ENCODE data around the gene SLC22A23.

SLC22A23 gene, protein sequence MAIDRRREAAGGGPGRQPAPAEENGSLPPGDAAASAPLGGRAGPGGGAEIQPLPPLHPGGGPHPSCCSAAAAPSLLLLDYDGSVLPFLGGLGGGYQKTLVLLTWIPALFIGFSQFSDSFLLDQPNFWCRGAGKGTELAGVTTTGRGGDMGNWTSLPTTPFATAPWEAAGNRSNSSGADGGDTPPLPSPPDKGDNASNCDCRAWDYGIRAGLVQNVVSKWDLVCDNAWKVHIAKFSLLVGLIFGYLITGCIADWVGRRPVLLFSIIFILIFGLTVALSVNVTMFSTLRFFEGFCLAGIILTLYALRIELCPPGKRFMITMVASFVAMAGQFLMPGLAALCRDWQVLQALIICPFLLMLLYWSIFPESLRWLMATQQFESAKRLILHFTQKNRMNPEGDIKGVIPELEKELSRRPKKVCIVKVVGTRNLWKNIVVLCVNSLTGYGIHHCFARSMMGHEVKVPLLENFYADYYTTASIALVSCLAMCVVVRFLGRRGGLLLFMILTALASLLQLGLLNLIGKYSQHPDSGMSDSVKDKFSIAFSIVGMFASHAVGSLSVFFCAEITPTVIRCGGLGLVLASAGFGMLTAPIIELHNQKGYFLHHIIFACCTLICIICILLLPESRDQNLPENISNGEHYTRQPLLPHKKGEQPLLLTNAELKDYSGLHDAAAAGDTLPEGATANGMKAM

DNA sequence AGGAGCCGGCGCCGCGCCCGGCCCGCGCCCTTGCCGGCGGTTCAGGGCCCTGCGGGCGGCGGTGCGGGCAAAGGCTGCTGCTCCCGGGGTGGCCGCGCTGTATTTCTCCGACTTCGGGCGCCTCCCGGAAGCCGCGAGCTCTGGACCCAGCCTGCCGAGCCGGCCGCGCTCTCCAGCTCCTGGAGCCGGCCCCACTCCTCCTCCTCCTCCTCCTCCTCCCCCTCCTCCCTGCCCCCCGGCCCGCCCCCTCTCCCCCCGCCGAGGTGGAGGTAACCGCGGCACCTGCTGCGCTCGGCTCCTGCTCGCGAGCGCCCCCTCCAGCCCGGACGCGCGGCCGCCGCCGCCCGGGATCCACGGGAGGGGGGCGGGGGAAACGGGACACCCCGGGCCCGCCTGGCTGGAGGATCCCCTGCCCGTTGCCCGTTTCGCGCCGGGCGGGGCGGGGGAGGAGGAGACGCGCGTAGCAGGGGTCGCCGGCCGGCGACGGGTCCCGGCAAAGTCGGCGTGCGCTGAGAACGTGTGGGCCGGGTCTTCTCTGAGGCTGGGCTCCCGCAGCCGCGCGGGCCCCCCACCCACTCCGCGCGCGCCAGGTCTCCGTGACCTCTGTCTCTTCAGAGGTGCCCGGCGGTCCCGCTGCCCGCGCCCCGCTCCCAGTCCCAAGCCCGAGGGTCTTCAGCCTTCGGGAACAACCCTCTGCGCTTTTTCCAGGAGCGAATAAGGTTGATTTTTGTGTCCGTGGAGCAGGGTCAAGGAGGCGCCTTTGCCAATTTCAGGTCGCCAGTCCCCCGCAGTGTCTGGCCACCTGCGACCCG lies at the start of gene SLC22A23:
Gene SLC22A23 (minus strand): TSS at position 153 of the 812 bp plus-strand sequence. CDS start 491 bp downstream, outside the sequence.
- DNase-seq (ENCODE audit: low read depth), result peak; percentile 54

DNA sequence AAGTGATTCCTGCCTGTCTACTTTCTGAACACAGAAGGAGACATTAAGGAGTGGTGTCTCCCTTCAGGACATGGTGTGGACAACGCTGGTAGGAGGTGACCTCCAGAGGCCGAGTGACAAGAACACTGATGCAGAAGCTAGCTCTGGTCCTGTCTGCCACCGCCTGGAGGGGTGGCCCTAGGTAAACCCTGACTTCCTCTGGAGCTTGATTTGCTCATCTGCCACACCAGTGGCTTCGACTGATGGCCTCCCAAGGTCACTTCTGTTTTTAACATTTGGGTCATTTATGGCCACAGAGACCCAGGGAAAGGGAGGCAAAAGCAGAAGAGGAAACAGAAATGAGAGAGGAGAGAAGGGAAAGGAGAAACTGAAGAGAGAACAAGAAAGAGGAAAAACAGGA lies 49.4 kb upstream of the SLC22A23 start:
- DNase-seq (ENCODE audit: low read depth), result no peak

DNA sequence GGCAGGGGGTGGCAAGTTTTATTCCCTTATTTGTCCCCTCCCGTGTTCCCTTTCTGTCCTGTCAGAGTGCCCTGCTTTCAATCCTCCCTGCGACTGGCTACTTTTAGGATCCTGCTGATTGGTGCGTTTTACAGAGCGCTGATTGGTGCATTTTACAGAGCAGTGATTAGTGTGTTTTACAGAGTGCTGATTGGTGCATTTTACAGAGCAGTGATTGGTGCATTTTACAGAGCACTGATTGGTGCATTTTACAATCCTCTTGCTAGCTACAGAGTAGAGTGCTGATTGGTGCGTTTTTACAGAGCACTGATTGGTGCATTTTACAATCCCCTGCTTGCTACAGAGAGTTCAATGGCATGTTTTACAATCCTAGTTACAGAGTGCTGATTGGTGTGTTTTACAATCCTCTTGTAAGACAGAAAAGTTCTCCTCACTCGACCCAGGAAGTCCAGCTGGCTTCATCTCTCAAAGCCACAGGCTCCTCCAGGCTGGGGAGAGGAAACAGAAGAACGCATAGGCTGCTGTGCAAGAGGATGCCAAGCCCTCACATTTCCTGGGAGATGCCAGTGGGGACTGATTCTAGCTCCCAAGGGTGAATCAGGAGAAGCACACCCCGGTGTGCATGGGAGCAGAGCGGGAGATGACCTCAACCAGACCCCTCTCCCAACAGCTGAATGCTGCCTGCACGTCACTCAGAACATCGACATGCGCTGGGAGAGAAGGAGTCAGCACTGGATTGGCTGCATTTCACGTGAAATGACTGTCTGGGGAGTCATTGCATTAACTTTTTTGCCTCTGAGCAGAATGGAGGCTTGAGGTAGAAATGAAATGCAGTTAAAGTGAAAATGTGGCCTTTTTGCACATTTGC lies 48.3 kb upstream of the SLC22A23 start:
- DNase-seq (ENCODE audit: low read depth), result no peak

DNA sequence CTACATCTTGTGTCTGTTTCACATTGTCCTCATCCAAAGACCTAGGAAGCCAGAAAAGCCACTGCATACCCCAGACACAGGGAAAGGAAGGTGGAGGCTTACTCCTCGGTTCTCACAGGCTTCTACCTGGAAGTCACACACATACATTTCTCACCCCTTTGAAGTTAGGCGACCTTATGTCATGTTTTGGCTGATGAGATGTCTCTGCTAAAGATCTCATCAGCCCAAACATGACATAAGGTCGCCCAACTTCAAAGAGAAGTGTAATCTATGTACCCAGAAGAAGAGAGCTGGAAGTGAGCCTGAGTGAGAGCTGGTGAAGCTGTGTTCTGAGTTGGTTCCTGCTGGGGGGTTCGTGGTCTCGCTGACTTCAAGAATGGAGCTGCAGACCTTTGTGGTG lies 47.5 kb upstream of the SLC22A23 start:
- no peak for DNase-seq (ENCODE audit: low read depth)

DNA sequence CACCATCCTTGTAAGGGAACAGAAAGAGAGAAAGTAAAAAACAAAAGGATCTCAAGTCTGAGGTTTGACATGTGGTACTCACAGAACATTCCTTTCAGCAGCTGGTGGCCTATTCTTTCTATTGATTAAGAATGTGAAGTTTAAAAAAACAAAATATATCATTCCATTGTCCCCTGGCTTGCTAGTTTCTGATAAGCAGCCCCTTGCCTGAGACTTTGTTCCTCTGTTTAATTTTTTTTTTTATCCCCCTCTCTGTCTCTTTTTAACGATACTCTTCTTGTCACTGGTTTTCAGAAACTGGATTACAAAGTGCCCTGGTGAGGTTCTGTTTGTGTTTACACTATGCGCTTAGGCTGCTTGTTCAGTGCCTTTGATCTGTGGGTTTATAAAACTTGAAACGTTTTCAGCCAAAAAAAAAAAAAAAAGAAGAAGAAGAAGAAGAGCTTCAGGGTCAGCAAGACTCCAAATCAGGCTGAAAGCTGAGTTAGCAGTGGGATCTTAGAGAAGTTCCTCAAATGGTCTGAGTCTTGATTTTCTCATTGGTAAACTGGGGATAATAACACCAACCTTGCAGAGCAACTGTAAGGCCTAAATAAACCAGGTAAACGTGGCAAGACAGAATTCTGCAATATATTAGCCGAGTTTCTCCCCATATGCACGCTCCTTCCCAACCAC lies 45.1 kb upstream of the SLC22A23 start:
- no peak for DNase-seq (ENCODE audit: low read depth)

DNA sequence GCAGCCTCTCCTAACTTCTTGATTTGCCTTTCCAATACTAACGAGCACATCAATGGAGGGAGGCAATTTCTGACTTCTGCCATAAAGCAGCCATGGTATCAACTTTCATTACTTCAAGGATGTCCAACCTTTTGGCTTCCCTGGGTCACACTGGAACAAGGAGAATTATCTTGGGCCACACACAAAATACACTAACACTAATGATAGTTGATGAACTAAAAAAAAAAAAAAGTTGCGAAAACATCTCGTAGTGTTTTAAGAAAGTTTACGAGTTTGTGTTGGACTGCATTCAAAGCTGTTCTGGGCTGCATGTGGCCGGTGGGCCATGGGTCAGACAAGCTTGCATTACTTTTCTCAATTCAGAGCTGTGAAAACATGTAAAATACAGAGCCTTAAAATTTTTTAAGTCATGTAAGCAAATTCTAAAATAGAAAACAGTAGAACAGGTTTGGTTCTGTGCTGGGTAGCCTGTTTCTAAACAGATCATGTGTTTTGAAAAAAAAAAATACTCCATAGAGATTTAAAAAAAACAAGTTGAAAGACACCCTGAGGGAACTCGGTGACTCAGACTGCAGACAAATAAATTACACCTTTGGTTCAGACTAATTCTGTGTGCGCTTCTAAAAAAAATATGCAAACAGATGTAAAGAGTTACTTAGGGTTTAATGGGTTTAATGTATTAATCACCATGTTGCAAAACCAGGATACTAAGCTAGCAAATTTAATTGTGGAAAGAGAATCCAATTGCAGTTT lies 43.6 kb upstream of the SLC22A23 start:
- DNase-seq (ENCODE audit: low read depth), result no peak

DNA sequence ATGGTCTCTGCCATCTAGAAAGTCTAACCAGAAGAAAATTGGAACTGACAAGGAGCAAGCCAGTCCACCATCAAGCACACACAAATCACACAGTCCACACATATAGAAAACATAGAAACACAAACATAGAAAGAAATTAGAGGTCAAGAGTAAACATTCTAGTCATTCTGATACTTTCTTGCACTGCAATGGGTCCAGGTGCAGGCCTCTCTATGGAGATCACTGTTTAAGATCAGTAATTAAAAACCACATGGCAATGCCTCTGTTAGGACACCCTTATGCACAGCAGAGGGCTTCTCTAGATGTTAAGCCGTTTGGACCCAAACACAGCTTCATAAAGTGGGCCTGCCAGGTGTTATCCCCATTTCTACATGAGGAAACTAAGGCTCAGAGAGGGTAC lies 42.8 kb upstream of the SLC22A23 start:
- DNase-seq (ENCODE audit: low read depth), result no peak

DNA sequence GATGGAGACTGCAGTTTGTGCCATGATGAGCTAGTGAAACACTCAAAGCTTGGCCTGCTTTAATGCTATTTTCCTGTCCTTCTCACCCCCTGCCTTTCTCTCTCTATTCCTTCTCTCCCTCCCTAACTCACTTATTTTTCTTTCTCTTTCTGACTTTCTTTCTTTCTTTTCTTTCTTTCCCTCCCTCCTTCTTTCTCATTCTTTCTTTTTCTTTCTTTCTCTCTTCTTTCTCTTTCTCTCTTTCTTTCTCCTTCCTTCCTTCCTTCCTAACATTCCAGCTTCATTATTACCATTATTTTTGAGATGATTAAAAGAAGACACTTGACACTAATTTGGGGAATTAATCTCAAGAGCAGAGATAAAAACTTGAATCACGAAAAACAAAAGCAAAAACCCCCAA lies 39.5 kb upstream of the SLC22A23 start:
- DNase-seq (ENCODE audit: low read depth), result no peak

DNA sequence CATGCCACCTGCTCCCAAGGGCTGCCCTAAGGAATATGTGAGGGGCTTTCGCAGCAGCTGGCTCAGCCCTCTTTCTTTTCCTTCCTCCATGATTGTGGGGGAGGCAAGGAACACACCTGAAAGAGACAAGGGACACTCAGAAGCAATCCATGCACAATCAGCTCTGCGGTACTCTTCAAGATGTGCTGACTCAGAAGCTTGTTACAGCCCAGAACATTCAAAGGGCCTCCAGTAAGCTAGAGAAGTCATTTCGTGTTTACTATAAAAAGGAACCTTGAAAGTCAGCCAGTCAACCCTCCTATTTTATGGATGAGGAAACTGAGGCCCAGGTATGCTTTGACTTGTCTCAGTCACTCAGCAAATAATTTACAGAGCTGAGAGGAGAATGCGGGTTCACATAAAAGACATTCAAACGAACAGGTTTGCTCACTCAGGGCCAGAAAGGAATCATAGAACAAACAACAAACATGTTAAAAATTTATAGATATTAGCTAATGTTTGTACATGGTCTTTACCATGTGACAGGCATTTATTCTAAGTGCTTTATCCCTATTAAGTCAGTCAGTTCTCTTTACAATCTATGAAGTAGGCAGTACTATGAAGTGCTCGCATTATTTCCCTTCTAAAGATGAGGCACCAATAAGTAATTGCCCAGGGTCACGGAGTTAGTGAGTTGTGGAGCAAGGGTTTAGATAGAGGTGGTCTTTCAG lies 37.7 kb upstream of the SLC22A23 start:
- DNase-seq (ENCODE audit: low read depth), result no peak

DNA sequence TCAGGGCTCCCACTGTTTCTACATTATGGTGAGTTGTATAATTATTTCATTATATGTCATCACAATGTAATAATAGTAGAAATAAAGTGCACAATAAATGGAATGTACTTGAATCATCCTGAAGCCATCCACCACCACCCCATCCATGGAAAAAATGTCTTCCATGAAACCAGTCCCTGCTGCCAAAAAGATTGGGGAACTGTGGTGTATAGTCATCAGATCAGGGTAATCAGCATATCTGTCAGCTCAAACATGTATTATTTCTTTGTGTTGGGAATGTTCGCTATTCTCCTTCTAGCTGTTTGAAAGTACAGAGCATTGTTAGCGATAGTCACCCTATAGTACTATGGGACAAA lies 33.8 kb upstream of the SLC22A23 start:
- DNase-seq (ENCODE audit: low read depth), result no peak

DNA sequence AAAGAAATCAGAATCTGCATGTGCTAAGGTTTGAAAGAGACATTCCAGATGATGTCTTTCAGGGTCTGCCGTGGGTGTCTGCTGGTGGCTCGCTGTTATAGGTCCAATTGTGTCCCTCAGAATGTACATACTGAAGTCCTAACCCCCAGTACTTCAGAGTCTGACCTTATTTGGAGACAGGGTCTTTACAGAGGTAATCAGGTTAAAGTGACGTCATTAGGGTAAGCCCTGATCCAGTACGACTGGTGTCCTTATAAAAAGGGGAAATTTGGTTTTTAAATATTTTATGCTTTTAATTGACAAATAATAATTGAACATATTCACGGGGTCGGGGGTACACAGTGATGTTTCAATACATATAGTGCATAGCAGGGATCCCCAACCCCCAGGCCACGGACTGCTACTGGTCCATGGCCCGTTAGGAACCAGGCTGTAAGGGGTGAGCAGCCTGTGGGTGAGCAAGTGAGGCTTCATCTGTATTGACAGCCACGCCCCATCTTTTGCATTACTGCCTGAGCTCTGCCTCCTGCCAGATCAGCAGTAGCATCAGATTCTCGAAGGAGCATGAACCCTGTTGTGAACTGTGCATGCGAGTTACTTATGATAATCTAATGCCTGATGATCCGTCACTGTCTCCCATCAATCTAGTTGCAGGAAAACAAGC lies 33.2 kb upstream of the SLC22A23 start:
- DNase-seq (ENCODE audit: low read depth), result no peak

DNA sequence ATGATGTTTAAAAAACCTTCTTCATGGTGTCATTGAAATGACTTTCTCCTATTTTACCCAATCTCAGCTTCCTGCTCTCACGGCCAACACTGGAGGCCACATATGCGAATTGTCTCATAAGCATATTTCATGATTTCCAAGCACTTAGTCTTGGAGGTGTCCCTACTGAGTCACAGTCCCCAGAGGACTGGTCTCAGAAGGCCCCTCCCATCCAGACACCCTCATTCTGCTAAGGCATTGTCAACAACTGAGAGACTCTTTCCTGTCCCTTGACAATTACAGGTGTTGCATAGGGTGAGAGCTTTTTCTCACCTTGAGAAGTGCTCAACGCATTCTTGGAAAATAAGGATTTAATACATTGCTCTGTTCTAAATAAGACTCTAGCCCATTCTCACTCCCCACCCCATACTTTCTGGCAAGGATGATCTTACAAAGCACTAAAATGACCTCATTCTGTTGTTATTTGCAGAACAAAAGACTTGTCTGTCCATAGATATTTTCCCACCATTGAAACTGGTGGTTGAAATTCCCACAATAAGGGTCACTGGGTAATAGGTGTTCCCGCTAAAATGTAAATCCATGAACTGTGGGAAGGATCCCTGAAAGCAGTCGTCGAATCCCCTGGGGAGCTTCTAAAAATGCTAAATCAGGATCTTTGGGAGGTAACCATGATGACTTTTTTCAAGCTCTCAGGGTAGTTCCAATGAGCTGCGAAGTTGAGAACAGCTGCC lies 32.3 kb upstream of the SLC22A23 start:
- DNase-seq (ENCODE audit: low read depth), result no peak

DNA sequence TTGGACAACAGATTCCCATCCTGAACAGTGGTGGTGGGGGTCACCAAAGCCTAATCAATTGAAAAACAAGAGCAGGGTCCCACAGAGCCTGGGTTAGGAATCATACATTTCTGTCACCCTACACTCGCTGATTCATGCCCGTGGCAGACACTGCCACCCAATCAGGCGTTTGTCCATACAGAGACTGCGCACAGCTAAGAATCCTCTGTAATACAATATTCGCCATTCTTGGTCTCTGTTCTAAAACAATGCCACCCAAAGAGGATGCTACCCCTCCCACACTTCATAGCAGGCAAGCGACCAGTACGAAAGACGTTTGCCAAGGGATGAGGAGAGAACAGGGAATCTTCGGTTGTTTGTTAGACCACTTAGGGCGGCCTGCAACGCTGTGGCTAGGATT lies 28.1 kb upstream of the SLC22A23 start:
- no peak for DNase-seq (ENCODE audit: low read depth)

DNA sequence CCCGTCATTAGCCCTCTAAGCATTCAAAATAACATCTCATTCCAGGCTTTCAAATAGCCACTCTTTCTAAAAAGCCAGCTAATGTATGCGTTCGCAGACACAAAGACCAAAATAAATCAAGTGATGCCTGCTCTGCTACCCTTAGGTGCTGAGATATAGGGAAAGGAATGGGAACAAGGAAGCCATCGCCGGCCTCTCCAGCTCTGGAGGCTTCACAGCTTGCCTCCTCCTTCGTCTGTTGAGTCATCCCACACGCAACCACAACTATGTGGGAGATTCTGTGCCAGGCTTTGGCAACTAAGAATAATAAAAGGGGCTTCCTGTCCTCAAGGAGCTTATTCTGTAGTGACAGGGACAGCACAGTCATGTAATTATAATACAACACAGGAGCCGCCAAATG lies 27.3 kb upstream of the SLC22A23 start:
- DNase-seq (ENCODE audit: low read depth), result no peak

DNA sequence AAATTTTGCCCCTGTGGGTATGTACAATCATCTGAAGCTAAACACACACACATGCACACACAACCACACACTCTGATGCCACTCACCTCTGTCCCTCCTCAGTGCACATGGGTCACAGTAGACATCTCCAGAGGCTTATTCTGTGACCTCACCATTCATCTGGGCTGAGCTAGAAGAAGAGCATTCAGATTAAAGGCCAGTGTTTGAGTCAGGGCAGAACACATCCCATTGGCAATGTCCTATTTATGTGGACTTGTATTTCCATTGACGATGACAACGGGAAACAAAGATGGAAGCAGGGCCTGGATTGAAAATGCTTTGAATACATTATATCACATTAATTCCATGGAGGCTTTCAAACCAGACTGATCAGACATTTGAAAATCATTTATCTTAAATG lies 26.8 kb upstream of the SLC22A23 start:
- no peak for DNase-seq (ENCODE audit: low read depth)

DNA sequence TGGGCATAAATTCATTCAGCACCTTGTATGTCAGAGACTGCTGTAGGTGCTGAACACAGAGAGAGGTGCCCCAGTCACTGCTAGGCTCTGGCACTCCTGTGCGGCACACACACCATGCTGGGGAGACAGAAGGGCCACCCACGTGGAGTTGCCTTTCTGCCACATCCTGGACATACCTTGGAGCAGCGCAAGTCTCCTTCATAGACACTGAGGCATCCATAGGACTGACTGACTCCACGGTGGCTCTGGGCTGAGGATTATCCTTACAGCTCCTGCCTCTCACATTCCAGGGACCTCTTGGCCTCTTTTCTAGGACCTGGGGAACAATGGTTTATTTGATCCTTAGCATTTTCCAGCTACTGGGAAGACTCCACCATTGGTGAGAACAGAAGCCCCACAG lies 26.0 kb upstream of the SLC22A23 start:
- DNase-seq (ENCODE audit: low read depth), result no peak

DNA sequence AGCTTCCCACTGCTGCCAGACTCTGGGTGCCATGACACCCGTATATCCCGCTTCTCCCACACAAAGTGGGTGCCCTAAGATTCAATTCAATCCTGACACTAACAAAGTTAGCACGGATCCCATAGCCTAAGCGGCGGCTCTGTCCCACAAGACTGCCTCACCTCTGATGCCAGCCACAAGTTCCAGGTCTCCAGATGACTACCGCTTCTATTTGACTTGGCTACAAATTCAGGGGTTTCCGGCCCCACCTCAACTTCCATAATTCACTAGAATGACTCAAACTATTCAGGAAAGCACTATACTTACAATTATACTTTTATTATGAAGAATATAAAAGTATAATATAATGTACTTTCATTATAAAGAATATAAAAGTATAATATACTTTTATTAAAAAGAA lies 24.8 kb upstream of the SLC22A23 start:
- no peak for DNase-seq (ENCODE audit: low read depth)

DNA sequence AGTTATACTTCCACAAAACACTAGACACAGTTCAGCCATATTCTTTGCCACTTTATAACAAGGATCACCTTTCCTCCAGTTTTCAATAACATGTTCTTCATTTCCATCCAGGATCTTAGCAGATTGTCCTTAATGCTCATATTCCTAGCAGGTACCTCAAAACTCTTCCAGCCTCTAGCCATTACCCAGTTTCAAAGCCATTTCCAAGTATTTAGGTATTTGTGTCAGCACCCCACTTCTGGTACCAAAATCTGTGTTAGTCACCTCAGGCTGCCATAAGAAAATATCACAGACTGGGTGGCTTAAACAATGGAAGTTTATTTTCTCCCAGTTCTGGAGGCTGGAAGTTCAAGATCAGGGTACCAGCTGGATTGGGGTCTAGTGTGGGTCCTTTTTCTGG lies 23.2 kb upstream of the SLC22A23 start:
- DNase-seq (ENCODE audit: low read depth), result no peak

DNA sequence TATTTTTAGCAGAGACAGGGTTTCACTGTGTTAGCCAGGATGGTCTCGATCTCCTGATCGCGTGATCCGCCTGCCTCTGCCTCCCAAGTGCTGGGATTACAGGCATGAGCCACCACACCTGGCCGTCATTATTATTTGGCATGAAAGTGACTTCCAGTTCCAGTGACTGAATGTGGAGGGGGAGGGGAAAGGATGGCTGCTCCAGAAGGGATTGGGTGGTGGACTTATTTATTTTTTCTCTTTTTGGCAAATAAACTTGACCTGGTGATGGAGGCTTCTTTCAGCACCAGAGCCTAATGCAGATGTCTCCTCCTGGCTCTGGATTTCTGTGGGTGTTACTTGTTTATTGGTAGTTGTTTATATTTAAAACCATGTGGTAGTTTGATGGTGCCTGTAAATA lies 16.9 kb upstream of the SLC22A23 start:
- DNase-seq (ENCODE audit: low read depth), result no peak

Measured in CMK (cell line).